CD4-positive, alpha-beta T cell treated with Interleukin-12 subunit alpha and Interleukin-12 subunit beta, for 1 hour (primary cell): Measurements from ENCODE around the gene VASH2.

Source experiments
- DNase-seq: peaks from one replicate; pipeline ENCODE4 v3.0.0-alpha.2; 2020

Gene VASH2

DNA sequence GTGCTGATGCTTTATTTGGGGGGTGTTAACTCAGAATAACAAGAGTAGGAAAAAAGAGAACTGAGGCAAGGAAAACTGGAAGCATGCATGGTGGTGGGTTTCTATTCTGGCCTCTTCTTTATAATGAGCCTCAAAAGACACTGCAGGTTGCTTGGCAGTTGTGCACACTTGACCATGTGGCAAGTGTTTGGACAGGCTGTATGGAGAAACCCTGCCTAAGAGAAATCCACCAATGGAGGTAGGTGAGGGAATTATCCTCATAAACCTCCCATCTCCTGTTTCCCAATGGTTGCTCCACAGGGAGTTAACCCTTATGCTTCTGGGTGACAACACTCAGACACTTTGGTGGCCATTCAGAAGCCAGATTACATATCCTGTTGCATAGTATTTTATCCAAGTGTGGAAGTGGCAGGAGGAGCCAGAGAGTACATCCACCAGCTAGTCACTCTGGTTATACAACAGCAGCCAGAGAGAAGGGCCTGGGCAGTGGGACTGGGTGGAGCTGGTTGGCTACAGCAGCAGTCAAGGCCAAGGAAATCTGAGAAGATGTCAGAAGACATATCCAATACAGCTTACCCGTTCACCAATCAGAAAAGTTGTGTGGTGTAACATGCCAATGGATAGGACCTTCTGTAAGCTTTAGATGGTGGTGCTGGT lies 16.4 kb upstream of the VASH2 start:
- no peak for DNase-seq

DNA sequence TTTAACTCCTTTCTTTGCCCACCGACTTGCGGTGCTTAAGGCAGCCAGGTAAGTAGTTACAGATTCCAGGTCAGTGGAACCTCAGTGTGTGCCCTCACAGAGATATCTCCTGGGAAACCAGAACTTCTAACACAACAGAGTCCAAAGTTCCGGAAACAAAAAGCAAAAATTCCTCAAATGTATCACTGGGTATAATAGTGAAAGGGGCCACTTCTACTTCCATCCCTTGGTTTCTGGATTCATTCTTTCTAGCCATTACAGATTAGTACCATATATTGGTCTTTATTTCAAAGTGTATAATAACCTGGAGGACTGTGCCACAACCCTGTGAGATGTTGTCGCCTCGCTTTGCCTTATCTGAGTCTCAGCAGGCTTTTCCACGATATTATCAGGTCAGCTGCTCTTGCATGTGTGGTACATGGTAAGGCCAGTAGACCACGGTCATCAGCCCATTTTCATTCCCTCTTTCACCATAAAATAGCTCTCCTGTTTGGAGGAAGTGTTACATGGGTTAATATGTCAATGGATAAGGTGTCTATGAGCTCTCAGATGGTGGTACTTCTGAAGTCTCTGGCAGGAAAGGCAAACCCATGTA lies 14.9 kb upstream of the VASH2 start:
- DNase-seq, result no peak

DNA sequence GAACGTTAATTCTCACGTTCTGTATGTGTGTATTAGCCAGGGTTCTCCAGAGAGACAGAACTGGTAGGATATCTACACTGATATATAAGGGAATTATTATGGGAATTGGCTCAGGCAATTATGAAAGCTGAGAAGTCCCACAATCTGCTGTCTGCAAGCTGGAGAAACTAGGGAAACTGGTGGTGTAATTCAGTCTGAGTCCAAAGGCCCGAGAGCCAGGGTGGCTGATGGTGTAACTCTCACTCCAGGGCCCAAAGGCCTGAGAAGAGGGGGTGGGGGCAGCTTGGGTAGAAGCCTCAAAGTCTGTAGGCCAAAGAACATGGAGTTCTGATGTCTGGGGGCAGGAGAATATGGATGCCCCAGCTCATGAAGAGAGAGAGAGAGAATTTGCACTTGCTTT lies 13.3 kb upstream of the VASH2 start:
- no peak for DNase-seq

GRCh38 chr1:212938846-212939245 lies 11.5 kb upstream of the VASH2 start:
- DNase-seq, result no peak

- DNase-seq, result no peak
Observed at GRCh38 chr1:212941452-212941851, 8.9 kb upstream of the VASH2 start.

- no peak for DNase-seq
Observed at GRCh38 chr1:212942679-212943392, 7.5 kb upstream of the VASH2 start.

DNA sequence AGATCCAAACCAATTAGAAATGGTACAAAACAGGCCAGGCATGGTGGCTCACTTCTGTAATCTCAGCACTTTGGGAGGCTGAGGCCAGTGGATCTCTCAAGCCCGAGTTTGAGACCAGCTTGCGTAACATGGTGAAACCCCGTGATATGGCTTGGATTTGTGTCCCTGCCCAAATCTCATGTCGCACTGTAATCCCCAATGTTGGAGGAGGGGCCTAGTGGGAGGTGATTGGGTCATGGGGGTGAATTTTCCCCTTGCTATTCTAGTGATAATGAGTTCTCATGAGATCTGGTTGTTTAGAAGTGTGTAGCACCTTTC lies 7.0 kb upstream of the VASH2 start:
- DNase-seq, result no peak

GRCh38 chr1:212944229-212944901 lies 6.0 kb upstream of the VASH2 start:
- DNase-seq, result no peak

DNA sequence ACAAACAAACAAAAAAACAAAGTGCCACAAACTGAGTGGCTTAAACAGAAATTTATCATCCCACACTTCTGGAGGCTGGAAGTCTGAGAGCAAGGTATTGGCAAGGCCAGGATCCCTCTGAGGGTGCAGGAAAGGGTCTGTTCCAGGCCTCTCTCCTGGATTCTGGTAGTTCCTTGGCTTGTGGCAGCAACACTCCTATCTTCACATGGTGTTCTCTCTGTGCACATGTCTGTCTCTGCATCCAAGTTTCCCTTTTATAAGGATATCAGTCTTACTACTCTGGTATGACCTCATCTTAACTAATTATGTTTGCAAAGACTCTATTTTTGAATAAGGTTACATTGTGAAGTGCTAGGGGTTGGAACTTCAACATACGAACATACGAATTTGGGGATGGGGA lies 5.3 kb upstream of the VASH2 start:
- no peak for DNase-seq

DNA sequence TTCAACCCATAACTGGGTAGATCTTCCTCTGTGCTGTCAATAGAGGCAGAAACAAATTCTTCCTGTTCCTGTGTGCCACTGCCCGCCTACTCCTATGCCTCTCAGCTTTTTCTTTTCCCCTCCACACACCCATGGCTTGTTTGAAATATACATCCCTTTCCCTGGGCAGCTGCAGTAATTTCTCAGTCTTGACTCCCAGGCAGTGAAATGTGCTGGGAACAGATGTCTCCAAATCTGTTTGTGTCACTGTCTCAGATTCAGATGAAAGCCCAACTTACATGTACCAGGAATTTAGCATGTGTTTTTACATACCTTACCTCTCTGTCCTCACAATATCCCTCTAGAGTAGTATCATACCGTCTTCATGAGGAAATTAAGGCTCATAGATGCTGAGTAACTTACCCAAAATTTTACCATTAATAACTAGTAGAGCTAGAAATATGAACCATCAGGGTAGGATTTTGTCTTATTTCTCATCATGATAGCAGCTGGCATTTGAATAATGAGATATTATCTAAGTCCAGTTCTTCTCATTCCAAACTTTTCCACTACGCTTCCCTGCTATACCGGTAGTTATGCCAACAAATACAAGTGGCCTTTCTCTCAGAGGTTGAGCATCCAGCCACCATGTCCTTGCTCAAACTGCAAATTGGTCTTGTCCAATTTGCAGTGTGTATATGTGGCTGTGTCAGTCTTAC lies 4.7 kb upstream of the VASH2 start:
- no peak for DNase-seq

DNA sequence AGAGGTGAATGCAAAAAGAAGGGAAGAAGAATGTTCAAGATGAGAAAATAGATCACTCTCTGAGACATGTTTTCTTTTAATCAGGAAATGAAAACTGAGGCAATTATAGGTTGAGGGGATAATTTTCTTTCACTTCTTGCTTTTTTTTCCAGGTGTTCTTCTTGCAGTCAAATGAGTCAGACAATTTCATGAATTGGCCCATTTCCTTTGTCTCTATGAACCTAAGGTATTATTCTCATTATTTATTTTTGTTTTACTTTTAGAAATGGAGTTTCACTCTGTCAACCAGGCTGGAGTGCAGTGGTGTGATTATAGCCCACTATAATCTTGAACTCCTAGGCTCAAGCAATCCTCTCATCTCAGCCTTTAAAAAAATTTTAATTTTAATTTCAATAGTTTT lies 3.5 kb upstream of the VASH2 start:
- no peak for DNase-seq

- no peak for DNase-seq
Observed at GRCh38 chr1:212949771-212950170, 570 bp upstream of the VASH2 start.

DNA sequence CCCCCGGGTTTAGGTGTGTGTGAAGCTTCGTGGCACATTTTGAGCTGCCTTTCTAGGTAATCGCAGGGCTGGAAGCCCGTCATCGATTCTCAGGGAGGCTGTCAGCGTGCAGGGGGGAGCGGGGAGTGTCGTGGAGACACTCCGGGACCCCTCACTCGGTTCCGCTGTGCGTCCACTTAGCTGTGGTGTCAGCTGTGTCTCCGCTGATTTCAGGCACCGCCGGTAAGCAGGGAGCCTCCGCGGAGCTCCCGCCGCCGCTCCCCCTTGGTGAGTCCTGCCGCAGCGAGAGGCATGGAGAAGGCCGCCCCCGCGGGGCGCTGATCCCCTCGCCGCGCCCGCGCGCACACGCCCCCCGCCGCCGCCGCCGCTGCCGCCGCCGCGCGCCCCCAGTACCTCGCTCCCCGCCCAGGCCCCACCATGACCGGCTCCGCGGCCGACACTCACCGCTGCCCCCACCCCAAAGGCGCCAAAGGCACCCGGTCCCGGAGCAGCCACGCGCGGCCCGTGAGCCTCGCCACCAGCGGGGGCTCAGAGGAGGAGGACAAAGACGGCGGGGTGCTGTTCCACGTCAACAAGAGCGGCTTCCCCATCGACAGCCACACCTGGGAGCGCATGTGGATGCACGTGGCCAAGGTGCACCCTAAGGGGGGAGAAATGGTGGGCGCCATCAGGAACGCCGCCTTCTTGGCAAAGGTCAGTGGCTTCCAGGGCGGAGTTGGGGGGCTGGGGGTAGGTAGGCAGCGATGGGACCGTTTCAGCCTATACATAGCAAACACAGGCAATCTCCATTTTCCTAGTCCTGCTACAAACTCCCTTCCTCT lies 995 bp downstream of the VASH2 start:
- DNase-seq, result no peak

GRCh38 chr1:212951947-212952640 lies 1.8 kb downstream of the VASH2 start:
- no peak for DNase-seq

GRCh38 chr1:212952641-212952976 lies 2.3 kb downstream of the VASH2 start:
- no peak for DNase-seq

GRCh38 chr1:212953321-212953720 lies 3.0 kb downstream of the VASH2 start:
- DNase-seq, result no peak

- no peak for DNase-seq
Observed at GRCh38 chr1:212954514-212954913, 4.2 kb downstream of the VASH2 start.

- no peak for DNase-seq
Observed at GRCh38 chr1:212955098-212955497, 4.8 kb downstream of the VASH2 start.

DNA sequence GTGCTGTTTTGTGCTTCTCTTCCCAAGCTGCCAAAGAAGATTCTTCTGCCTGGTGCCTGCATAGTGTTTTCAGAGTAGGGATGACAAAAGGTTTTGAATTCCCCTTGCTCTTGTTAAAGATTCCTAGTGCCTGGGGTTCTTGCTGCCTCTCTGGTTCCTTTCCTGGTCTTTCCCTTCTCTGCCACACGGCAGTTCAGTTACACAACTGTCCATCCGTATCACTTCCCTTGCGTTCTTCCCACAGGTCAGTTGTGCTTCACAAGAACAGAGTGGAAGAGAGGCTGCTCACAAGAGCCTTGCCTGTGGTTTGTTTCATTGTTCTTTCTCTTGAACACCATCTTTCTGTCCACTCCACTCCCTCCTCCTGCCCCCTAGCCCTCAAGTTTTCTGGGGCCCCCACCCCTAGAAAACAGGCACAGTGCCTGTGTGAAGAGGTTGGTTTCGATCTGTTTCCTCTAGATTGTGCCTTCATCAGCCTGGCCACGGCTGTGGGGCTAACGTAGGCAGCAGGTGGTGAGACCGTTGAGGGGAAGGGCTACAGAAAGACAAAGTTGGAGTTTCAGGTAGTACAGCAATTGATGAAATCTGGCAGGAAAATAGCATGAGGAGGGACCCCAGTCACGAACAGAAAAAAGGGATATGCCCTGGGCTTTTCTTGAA lies 5.8 kb downstream of the VASH2 start:
- DNase-seq, result no peak

DNA sequence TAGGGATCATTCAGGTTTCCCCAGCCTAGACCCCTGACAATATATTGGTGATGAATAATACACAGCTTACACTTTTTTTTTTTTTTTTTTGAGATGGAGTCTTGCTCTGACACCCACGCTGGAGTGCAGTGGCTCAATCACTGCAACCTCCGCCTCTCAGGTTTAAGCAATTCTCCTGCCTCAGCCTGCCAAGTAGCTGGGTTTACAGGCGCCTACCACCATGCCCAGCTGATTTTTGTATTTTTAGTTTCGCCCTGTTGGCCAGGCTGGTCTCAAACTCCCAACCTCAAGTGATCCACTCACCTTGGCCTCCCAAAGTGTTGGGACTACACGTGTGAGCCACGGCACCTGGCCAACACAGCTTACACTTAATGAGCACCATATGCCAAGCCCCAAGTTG lies 7.2 kb downstream of the VASH2 start:
- DNase-seq, result no peak

DNA sequence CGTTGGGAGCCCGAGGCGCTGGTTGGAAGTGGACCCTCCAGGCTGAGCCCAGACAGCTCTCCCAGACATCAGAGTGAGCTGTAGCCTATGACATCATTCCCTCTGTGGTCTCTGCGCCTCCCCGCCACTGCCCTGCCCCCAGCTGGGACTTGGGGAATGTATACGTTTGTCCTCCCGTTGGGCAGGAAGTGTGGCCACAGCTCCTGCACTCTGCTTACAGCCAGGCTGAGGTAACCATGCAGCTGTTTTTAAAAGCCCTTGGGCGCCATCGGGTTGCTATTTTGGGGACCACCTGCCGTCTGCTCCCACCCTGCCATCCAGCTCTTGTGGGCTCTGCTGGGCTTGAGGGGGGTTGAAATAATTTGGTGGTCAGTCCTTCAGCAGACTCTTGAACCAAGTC lies 7.8 kb downstream of the VASH2 start:
- DNase-seq, result no peak
